ENCODE measurements around the gene ALKBH8. TPM values are rescaled to one million over a fixed set of nuclear protein-coding genes. Genes with fewer than 3 reads are reported as not detected.

ALKBH8 gene
- total and polyA plus RNA-seq, 2 of the 4 experiments (the other 2 are of a cell fraction): 3.0 to 6.6 TPM

DNA sequence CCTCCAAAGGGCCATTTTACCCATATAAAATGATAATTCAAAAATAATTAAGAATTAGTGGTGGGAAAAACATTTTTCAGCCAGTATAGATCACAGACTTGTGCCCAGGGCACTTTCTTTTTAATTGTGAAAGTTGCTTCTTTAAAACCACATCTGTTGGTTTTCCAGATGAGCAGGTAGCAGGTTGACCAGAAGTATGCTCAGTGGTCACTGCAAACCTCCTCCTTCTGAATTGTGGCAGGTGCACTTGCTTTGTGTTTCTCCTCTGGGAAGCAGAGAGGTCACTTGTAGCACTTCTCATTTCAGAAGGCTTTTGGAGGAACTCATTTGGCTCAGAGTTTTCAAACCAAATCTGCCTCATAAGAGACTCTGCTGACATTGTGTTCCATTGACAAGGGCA lies 83.3 kb downstream of the ALKBH8 start:
- Histone ChIP-seq H3K27ac (ENCODE audit: insufficient read depth, low read length) (no peak overlapping the region), H3K4me1 (ENCODE audit: control insufficient read depth, insufficient read depth, low read length) (no peaks in the 10 kb centered on the region), H3K14ac (replicated peaks; ENCODE audit: low read depth, low read length) (no peak overlapping the region), H2BK120ac (ENCODE audit: low read depth, low read length) (no peak overlapping the region), H3K9ac (ENCODE audit: low read depth, low read length) (no peak overlapping the region), H4K20me1 (ENCODE audit: insufficient read depth, low read length) (no peaks in the 10 kb centered on the region), H3K79me1 (ENCODE audit: low read depth in 1 of 2, low read length in 2 of 2) (no peaks in the 10 kb centered on the region), H3K4me2 (ENCODE audit: low read depth, low read length) (no peak overlapping the region), H3K27me3 (ENCODE audit: control insufficient read depth, insufficient read depth, low read length) (peaks cover 9% of the 10 kb centered on the region; the same call in 1 of the 2 replicates), H3K56ac (ENCODE audit: extremely low read depth, insufficient read depth, low read length) (no peak overlapping the region), H2AK9ac (replicated peaks; ENCODE audit: low read depth, low read length, poor library complexity) (no peak overlapping the region), H2BK20ac (ENCODE audit: low read depth, low read length) (no peak overlapping the region), H3K4me3 (ENCODE audit: insufficient read depth, low read depth, low read length) (no peak overlapping the region), H4K91ac (ENCODE audit: insufficient read depth, low read depth, low read length) (no peak overlapping the region), H3K4ac (ENCODE audit: low read depth, low read length) (no peak overlapping the region), H3K18ac (ENCODE audit: low read depth, low read length) (no peak overlapping the region), H3K9me1 (ENCODE audit: insufficient read depth, low read length) (no peaks in the 10 kb centered on the region), H3K23ac (ENCODE audit: low read depth, low read length) (no peak overlapping the region), H2BK15ac (ENCODE audit: low read depth, low read length) (no peak overlapping the region), H2AK5ac (ENCODE audit: low read depth, low read length) (no peak overlapping the region), H4K5ac (ENCODE audit: low read depth, low read length) (no peak overlapping the region), H3K36me3 (ENCODE audit: control insufficient read depth, insufficient read depth, low read length) (no peaks in the 10 kb centered on the region), H2BK5ac (ENCODE audit: low read depth, low read length, poor library complexity, severe bottlenecking) (no peak overlapping the region), H2AFZ (replicated peaks; ENCODE audit: low read length, poor library complexity) (no peak overlapping the region), H4K8ac (ENCODE audit: low read depth in 2 of 2, low read length in 2 of 2) (no peak overlapping the region), H3K9me3 (ENCODE audit: control insufficient read depth, insufficient read depth, low read length) (no peaks in the 10 kb centered on the region)
- ChIA-PET CTCF (no interaction called here), POLR2A (ENCODE audit: unreplicated experiment) (no interaction called here)
- TF ChIP-seq BHLHE40 (IDR thresholded peaks at IDR 0.05; ENCODE audit: low read depth, low read length): no peak
- TF ChIP-seq NFE2L2 (IDR thresholded peaks at IDR 0.05; ENCODE audit: low read depth, low read length): no peak
- no peak for TF ChIP-seq CHD1 (IDR thresholded peaks at IDR 0.05; ENCODE audit: low read depth, low read length)
- no peak for TF ChIP-seq RFX5 (IDR thresholded peaks at IDR 0.05; ENCODE audit: low read depth, low read length)
- no peak for TF ChIP-seq MAZ (IDR thresholded peaks at IDR 0.05; ENCODE audit: borderline replicate concordance, low read depth, low read length)
- TF ChIP-seq RAD21 (IDR thresholded peaks at IDR 0.05; ENCODE audit: low read length): no peak
- TF ChIP-seq, protein P1, sequence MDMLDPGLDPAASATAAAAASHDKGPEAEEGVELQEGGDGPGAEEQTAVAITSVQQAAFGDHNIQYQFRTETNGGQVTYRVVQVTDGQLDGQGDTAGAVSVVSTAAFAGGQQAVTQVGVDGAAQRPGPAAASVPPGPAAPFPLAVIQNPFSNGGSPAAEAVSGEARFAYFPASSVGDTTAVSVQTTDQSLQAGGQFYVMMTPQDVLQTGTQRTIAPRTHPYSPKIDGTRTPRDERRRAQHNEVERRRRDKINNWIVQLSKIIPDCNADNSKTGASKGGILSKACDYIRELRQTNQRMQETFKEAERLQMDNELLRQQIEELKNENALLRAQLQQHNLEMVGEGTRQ (IDR thresholded peaks at IDR 0.05; ENCODE audit: low read depth, low read length): no peak
- TF ChIP-seq SMC3 (IDR thresholded peaks at IDR 0.05; ENCODE audit: low read depth, low read length): no peak
- TF ChIP-seq FOS (IDR thresholded peaks at IDR 0.05; ENCODE audit: low read depth, low read length): no peak
- TF ChIP-seq, protein P2, sequence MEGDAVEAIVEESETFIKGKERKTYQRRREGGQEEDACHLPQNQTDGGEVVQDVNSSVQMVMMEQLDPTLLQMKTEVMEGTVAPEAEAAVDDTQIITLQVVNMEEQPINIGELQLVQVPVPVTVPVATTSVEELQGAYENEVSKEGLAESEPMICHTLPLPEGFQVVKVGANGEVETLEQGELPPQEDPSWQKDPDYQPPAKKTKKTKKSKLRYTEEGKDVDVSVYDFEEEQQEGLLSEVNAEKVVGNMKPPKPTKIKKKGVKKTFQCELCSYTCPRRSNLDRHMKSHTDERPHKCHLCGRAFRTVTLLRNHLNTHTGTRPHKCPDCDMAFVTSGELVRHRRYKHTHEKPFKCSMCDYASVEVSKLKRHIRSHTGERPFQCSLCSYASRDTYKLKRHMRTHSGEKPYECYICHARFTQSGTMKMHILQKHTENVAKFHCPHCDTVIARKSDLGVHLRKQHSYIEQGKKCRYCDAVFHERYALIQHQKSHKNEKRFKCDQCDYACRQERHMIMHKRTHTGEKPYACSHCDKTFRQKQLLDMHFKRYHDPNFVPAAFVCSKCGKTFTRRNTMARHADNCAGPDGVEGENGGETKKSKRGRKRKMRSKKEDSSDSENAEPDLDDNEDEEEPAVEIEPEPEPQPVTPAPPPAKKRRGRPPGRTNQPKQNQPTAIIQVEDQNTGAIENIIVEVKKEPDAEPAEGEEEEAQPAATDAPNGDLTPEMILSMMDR (conservative IDR thresholded peaks at IDR 0.05; ENCODE audit: low read depth, low read length): no peak
- in situ Hi-C loops (cut with MboI; ENCODE audit: low sequenced_read_pairs) (no loop called here), dilution Hi-C loops (cut with HindIII; ENCODE audit: low sequenced_read_pairs, unreplicated experiment) (no loop called here), intact Hi-C loops (cut with micrococcal nuclease) (no loop called here)
- BruUV-seq (replicated peaks): no TSS peak
- DNase-seq (no peak), ATAC-seq (ENCODE audit: low read depth) (no peak)
